Measurements from ENCODE around the gene ANKK1.

ANKK1 gene

DNA sequence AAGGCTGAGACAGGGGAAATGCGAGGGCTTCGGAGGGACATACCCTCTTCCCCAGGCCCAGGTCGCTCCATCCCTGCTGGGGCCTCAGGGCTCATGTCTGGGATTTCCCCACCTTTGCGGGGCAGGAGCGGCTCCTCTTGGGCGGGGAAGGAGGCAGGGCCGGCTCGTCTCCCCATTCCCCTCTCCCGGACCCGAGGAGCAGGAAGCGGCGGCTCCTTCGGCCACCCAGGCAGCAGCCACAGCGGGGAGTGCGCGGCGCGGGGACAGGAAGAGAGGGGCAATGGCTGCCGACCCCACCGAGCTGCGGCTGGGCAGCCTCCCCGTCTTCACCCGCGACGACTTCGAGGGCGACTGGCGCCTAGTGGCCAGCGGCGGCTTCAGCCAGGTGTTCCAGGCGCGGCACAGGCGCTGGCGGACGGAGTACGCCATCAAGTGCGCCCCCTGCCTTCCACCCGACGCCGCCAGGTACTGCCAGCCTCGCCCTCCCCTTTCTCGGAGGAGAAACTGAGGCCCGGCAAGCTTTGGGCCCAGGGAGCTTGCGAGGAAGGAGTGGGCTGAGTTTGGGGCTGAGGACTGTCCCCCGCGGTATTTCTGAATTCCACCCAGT, at the start of gene ANKK1:
Gene ANKK1 (plus strand): TSS at position 175 of the 607 bp plus-strand sequence. CDS start 106 bp downstream, at position 281.
- TF ChIP-seq CTCF (IDR thresholded peaks at IDR 0.05; ENCODE audit: low read depth, low read length, poor library complexity, severe bottlenecking) (no peak), EZH2phosphoT487 (IDR thresholded peaks at IDR 0.05; ENCODE audit: borderline replicate concordance, low read length) (no peak)
- H3K27ac ChIP-seq (ENCODE audit: low read depth, low read length) = no peak within 1 kb of the TSS
- no peaks in the 10 kb centered on the region for H3K79me2 ChIP-seq (ENCODE audit: control insufficient read depth, low read length)
- H3K4me2 ChIP-seq (ENCODE audit: low read length) = no peak within 1 kb of the TSS
- H3F3A ChIP-seq (ENCODE audit: control insufficient read depth, insufficient read depth) = no peaks in the 10 kb centered on the region
- H3K9me2 ChIP-seq (replicated peaks; ENCODE audit: control insufficient read depth, low read length) = no peaks in the 10 kb centered on the region
- H3K27me3 ChIP-seq (ENCODE audit: control insufficient read depth, low read length) = no peaks in the 10 kb centered on the region
- H3K9me3 ChIP-seq (ENCODE audit: control insufficient read depth, insufficient read depth, low read length) = no peaks in the 10 kb centered on the region
- no peaks in the 10 kb centered on the region for H4K20me1 ChIP-seq (ENCODE audit: control insufficient read depth, insufficient read depth, low read depth, low read length)
- H3K36me3 ChIP-seq (ENCODE audit: control insufficient read depth, low read length) = no peaks in the 10 kb centered on the region
- no peak within 1 kb of the TSS for H3K4me3 ChIP-seq (ENCODE audit: low read length)
- H3K4me1 ChIP-seq (ENCODE audit: control insufficient read depth, low read length) = no peaks in the 10 kb centered on the region

DNA sequence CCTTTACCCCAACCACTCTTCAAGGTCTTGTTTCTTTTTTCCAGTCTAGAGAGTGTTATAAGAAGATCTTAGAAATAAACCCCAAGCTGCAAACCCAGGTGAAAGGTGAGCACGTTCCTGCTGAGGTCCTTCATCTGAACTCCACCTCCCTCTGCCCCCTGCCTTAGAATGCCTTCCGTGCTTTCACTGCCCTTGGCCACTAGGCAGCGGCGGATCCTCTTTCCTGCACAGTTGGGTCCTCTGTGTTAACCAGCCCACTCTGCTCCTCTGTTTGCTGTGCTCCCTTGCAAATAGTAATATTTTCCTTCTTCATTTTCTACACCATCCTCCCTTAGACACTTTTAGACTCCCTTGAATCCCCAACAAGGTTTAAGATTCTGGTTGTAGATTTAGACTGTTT, 48.8 kb upstream of the ANKK1 start:
- Histone ChIP-seq H3K27me3 (ENCODE audit: control insufficient read depth, low read length) (no peaks in the 10 kb centered on the region), H3F3A (ENCODE audit: control insufficient read depth, insufficient read depth) (no peaks in the 10 kb centered on the region), H3K4me2 (ENCODE audit: low read length) (no peak overlapping the region), H3K4me3 (ENCODE audit: low read length) (no peak overlapping the region), H4K20me1 (ENCODE audit: control insufficient read depth, insufficient read depth, low read depth, low read length) (no peaks in the 10 kb centered on the region), H3K27ac (ENCODE audit: low read depth, low read length) (no peak overlapping the region), H3K9me2 (replicated peaks; ENCODE audit: control insufficient read depth, low read length) (no peaks in the 10 kb centered on the region), H3K36me3 (ENCODE audit: control insufficient read depth, low read length) (no peaks in the 10 kb centered on the region), H3K4me1 (ENCODE audit: control insufficient read depth, low read length) (no peaks in the 10 kb centered on the region), H3K9me3 (ENCODE audit: control insufficient read depth, insufficient read depth, low read length) (no peaks in the 10 kb centered on the region), H3K79me2 (ENCODE audit: control insufficient read depth, low read length) (no peaks in the 10 kb centered on the region)
- no peak for TF ChIP-seq CTCF (IDR thresholded peaks at IDR 0.05; ENCODE audit: low read depth, low read length, poor library complexity, severe bottlenecking)
- TF ChIP-seq EZH2phosphoT487 (IDR thresholded peaks at IDR 0.05; ENCODE audit: borderline replicate concordance, low read length) = no peak

GRCh38 chr11:113339929-113340589, 47.5 kb upstream of the ANKK1 start:
- H3K9me3 ChIP-seq (ENCODE audit: control insufficient read depth, insufficient read depth, low read length) = no peaks in the 10 kb centered on the region
- H3K27ac ChIP-seq (ENCODE audit: low read depth, low read length) = no peak overlapping the region

More at GRCh38 chr11:113339929-113340589, 47.5 kb upstream of the ANKK1 start:
- Histone ChIP-seq H3K4me2 (ENCODE audit: low read length) (no peak overlapping the region), H3K36me3 (ENCODE audit: control insufficient read depth, low read length) (no peaks in the 10 kb centered on the region), H3K27me3 (ENCODE audit: control insufficient read depth, low read length) (no peaks in the 10 kb centered on the region), H3K4me3 (ENCODE audit: low read length) (no peak overlapping the region), H4K20me1 (ENCODE audit: control insufficient read depth, insufficient read depth, low read depth, low read length) (no peaks in the 10 kb centered on the region), H3F3A (ENCODE audit: control insufficient read depth, insufficient read depth) (no peaks in the 10 kb centered on the region), H3K9me2 (replicated peaks; ENCODE audit: control insufficient read depth, low read length) (no peaks in the 10 kb centered on the region), H3K79me2 (ENCODE audit: control insufficient read depth, low read length) (no peaks in the 10 kb centered on the region), H3K4me1 (ENCODE audit: control insufficient read depth, low read length) (no peaks in the 10 kb centered on the region)
- TF ChIP-seq CTCF (IDR thresholded peaks at IDR 0.05; ENCODE audit: low read depth, low read length, poor library complexity, severe bottlenecking) = no peak
- no peak for TF ChIP-seq EZH2phosphoT487 (IDR thresholded peaks at IDR 0.05; ENCODE audit: borderline replicate concordance, low read length)
